GM21515 (cell line): Measurements from ENCODE around the gene GNAL.
A peak's percentile ranks its signal among the peaks of the same experiment; 100 is the strongest.
"Not testable (repeated sequence)": the region's sequence is repeated elsewhere in the genome, so short reads cannot be mapped to it uniquely, and the experiment has no call there.

Source experiments
- ATAC-seq: cut with Tn5 transposase; IDR thresholded peaks from one replicate; pipeline ENCODE4 v1.9.1; 2021; ENCODE audit not compliant: unreplicated experiment

Gene GNAL

DNA sequence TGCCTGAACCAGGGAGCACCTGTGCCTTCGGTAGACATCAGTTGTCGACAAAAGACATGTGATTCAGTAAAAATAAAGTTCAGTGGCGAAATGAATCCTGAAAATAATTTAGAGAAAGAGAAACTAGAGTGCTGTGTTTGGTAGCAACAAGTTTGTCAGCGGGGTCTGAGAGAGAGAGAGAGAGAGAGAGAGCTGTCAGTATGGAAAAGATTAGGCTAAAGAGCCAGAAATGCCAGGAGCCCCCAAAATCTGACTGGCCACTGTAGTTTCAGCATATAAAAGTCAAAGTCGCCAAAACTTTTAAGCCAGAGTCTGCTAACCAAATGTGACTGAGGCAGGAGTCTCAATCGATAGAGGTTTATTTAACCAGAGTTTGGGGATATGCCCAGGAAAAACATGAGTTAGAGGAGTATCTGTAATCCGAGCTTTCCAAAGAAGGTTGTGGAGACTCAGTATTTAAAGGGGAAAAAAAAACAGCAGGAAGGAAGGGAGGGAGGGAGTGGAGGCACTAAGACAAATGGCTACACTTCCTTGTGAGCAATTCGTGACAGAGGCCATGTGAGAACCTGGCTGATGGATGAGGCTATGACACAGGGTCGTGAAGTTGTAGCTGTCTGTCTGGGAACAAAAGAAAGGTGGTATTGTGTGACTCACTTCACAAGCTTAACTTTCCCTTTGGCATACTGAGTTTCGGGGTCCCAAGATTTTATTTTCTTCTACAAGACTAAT, 20.5 kb upstream of the GNAL start:
- ATAC-seq, result no peak

DNA sequence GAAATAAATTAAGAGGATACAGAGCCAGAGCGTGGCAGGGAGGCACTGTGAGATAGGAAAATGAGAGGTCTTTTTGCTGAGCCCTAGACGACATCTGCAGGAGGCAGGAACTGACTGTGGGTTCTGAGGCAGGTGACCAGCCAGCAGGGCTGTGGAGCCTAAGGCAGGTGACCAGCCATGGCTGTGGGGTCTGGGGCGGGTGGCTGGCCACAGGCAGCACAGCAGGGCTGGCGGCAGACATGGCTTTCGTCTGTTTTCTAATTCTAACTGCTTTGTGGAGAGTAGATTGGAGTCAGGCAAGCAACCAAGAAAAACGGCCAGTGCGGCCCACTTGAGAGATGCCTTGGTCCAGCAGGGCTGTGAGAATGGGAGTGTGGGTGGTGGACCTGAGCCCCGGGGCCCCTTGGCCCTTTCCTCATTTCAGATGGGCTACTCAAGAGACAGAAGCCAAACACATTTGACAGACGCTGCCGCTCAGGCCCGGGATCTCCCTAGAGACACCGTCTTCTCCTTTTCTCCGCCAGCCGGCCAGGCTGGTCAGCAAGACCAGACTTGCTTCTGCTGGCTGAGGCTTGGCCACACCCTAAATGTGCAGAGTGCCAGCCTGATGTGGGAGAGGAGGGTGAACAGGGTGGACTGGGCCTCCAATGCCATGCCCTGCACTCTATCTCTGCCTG, 19.7 kb upstream of the GNAL start:
- no peak for ATAC-seq

DNA sequence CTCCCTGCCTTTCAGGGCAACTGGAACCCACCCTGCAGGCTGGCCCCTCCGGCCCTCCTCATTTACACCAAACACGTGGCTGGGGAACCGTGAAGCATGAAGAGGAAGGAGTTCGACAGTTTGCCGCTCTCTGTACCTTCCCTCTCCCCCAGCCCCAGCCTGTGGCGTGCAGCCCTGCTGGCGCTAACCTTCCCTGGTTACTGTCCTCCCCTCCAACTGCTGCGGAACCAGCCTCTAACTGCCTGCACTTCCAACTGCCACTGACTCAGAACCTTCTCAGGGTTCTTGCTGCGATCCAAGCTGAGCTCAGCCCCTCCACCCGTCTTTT, 19.2 kb upstream of the GNAL start:
- no peak for ATAC-seq

DNA sequence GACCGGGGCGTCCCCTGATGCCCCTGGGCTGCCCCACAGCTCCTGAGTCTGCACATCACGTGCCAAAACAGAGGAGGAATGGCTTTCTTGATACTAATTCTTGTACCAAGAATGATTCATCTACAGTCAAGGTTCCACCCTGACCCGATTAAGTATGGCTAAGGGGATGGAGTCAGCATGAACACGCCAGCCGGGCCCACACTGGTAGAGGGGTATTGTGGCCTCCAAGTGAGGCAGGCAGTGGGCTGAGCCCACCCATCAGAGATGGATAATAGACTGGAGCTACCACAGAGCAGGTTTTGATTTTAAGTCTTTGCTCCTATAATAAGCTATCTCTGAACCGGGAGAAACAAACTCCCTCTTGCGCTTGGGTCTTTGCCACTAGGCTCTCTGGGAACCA, 17.9 kb upstream of the GNAL start:
- ATAC-seq, result no peak

DNA sequence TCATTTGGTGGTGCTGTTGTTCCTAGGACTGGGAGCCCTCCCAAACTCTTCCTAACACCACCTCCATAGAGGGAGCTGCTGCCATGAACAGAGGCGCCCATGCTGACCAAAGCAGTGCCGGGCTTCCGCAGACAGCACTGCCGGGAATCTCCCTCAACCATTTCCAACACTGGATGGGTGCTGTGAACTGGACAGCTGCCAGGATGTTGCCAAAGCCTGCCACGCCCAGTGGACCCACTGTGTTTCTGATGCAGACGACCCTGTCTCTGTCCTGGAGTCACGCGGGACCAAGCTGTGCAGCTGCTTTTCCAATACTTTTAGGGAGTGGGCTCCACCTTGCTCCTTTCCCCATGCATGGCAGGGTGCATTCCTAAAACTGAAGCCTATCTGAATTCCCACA, 16.9 kb upstream of the GNAL start:
- ATAC-seq, result no peak

DNA sequence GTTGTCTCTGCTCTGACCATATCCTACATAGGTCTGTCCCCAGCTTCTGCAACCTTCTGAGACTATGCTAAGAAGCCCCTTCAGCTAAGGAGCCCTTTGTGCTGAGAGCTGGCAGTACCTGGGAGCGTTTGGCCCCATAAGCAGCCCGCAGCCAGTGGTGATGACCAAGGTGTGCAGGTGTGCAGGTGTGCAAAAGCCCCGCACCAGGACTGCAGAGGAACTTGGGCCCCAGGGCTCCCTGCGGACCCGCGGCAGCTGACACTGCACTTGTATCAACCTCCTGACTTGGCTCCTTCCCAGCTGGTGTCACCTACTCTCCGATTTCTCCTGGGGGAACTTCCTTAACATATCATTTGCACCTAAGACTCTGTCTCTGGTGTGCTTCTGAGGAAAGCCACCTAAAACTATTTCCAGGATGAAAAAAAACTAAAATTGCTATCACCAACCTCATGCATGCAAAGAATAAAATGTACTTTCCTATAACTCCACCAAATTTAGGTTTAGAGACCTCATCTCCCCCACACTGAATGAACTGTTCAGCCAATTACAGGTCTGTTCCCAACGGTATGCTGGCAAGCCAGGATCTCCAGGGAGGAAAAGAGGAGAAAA, 16.1 kb upstream of the GNAL start:
- no peak for ATAC-seq

DNA sequence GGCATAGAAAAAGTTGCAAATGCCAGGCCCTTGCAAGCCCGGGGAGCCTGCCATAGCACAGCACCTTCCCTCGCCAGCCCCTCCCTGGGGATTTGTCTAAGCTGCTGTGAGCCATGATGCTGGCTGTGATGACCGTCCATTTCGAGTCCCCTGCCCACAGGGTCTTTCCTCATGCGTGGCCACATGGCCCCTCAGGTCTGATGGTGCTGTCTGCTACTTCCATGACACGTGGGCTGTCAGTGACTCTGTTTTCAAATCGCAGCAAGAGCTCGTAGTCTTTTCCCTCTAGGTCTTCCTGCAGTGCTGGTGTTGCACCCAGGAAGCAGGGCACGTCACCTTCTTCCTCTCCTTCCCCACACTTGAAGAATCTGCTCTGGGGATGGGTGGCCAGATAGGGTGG, 15.5 kb upstream of the GNAL start:
- ATAC-seq, result no peak

DNA sequence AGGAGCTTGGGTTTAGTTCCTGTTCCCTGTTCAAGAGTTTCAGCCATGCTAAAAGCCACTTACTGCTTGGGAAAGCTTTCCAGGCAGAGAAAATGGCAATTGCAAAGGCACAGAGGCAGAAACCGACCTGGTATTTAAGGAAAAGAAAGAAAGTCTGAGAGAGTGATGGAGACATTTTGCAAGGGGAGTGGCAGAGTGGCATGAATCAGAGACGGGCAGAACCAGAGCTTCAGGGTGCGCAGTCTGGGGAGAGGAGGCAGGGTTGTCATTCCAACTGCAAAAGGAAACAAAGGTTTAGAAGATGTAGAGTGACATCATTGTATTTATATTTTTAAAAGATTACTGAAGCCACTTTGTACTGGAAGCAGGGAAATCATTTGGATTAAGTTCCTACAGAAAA, 14.9 kb upstream of the GNAL start:
- no peak for ATAC-seq

DNA sequence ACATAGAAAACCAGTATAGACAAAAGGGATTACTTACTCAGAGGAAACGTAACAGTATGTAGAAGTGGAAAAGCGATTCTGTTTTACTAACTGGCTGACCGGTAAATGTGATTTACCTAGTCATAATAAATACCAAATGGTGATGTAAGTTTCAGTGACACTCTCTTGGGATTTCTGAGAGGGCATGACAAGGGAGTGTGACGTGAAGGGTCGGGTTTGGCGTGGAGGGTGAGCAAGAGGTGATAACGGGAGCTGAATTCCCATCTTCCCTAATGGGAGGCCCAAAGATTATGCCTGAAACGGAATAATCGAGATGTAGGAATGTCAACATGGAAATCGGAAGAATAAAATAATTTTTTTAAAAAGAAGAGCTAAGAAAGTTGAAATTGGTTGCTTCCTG, 12.7 kb upstream of the GNAL start:
- no peak for ATAC-seq

DNA sequence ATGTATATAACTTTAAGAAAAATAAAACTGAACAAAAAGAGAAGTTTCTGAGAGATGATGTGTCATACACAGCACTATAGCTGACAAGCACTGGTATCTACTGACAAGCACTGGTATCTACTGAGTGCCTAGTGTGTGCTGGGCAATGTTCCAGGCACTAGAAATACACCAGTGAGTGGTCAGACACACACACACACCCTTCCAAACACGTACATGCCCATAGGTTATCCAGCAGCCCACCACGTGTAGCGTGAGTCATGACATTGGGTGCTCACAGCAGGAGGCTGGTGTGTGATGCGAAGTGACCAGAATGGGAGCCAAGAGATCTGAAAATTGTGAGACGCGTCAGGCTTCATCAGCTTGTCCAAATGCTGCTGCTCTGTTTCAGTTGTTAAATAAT, 12.2 kb upstream of the GNAL start:
- ATAC-seq, result no peak

DNA sequence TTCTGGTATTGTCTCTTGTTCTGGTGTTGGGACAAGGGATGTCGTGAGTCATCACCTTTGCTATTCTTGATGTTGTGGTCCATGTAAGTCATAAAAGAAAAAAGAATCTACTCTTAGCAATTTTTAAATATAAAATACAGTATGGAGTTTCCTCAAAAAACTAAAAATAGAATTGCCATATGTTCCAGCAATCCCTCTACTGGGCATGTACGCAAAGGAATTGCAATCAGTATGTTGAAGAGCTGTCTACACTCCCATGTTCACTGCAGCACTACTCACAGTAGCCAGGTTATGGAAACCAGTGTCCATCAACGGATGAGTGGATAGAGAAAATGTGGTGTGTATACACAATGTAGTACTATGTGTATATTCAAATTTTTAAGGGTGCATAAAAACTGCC, 10.9 kb upstream of the GNAL start:
- no peak for ATAC-seq

DNA sequence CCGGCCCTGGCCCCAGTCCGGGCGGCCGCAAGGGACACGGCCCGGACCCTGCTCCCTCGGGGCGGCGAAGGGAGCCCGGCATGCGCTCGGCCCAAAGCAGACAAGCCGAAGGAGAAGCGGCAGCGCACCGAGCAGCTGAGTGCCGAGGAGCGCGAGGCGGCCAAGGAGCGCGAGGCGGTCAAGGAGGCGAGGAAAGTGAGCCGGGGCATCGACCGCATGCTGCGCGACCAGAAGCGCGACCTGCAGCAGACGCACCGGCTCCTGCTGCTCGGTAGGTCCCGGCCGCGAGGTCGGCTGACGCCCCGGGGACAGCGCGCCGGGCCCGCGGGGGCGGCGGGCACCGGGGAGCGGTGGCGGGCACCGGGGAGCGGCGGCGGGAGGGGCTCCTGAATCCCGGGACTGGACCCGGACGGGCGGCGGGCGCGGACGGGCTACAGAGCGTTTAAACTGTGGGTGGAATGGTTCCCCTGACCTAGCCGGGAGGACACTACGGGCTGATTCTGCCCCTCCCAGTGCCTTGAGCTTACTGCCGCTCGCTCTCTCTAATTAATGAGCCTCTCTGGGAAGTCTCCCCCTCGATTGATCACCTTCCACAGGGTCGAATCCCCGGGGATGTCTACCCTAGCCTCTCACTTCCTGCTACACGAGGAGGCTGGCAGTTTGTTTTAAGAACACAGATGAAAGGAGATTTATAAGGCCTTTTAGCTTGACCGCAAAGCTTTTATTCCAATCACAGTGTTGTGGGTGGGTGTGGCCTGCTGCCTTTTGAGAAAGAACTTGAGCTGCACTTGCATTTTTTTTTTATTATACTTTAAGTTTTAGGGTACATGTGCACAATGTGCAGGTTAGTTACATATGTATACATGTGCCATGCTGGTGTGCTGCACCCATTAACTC, 853 bp downstream of the GNAL start:
- peak; percentile 40 for ATAC-seq

DNA sequence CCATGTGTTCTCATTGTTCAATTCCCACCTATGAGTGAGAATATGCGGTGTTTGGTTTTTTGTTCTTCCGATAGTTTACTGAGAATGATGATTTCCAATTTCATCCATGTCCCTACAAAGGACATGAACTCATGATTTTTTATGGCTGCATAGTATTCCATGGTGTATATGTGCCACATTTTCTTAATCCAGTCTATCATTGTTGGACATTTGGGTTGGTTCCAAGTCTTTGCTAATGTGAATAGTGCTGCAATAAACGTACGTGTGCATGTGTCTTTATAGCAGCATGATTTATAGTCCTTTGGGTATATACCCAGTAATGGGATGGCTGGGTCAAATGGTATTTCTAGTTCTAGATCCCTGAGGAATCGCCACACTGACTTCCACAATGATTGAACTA, 1.6 kb downstream of the GNAL start:
- not testable (repeated sequence) for ATAC-seq

DNA sequence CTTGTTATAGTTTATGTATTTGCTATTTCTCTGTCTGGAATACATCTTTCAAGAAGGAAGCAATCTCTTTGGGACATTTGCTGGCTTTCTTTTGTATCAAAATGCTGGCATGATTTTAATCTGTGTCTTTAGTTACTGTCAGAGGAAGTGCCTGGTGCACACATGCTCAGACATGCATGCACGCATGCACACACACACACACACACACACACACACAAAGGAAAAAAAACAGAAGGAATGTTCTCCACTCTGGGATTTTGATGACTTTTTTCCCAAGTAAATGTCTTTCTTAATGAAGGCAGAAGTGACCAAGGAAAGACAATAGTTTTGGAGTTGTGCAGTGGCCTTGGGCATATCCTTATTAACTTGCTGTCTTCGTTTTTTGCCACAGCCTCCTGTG, 6.7 kb downstream of the GNAL start:
- no peak for ATAC-seq

DNA sequence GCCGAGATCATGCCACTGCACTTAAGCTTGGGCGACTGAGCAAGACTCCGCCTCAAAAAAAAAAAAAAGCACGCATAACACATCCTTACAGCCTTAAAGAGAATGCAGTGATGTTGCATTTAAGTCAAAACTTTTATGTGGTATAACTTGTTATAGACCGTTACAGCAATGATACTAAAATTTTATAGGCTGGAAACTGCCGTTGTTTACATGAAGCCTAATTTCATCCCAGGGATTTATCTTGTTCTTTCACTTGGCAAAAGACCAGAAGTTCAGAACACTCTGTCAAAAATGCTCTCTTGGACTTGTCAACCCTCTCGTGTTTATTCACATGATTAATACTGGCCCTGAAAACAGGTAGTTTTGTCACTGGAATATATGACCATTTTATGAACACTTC, 7.4 kb downstream of the GNAL start:
- no peak for ATAC-seq

DNA sequence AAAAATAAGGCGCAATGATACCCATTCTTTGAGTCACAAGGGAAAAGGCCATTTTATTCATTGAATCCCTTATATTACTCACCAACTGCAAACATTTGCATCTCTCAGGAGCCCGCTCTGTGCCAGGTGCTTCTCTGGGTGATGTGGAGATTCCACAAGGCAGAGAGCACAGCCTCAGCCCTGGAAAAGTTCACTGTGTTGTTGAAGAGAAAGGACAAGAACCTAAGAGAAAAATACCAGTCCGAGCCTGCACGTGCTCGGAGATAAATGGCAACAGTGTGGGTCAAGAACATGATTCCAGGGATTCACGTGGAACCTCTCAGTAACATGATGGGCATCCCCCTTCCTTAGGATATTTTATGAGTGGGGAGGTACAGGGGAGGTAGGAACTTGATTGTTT, 11.8 kb downstream of the GNAL start:
- ATAC-seq, result no peak

DNA sequence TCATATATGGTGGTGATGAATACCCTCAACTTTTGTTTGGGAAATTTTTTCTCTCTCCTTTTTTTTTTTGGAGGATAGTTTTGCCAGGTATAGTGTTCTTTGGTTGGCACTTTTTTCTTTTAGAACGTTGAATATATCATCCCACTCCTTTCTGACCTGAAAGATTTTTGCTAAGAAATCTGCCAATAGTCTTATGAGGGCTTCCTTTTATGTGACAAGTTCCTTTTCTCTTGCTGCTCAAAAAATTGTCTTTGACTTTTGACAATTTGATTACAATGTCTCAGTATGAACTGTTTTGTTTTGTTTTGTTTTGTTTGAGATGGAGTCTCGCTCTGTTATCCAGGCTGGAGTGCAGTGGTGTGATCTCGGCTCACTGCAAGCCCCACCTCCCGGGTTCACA, 21.5 kb downstream of the GNAL start:
- ATAC-seq, result no peak

DNA sequence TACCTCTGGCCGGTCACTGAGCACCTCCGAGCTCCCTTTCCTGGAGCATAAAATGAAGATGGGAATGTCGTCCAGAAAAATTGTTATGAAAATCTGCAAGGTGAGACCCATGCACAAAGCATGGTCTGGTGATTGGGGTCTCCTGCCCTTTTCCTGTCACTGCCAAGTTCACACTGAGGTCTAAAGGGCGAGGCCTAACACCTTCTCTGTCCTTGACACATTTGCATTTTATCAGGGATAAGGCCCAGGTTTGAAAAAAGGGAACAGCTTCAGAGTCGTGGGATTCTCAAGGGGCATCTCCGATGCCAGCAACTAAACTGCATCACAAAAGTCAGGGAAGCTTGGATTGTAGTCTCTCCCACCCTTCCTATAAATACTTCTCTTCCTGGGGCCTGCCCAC, 24.7 kb downstream of the GNAL start:
- ATAC-seq, result no peak

DNA sequence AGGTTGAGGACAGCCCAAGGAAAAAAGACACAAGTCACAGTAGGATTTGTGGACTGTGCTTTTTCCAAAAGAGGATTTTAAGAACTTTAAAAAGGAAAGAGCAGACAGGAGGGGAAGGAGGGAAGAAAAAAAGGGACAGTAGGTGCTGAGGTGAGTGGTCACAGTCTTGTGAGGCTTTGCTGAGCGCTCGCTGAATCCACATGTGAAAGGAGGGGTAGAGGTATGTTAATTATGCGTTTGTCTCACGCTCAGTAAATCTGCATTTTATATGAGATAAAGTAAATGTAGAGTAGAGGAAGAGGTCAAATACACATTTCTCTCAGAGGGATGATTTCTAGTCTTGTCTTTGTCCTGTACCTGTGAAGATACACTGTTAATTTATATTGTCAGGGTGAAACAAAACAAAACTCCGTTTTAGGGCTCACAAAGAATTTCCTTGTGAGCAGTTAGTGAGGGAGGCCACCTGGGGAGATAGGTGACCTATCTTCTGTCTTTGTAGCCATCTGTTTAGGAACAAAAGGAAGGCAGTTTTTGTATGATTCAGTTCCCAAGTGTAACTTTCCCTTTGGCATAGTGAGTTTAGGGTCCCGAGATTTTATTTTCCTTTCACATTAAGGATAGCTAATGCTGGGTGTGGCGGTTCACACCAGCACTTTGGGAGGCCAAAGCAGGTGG, 25.3 kb downstream of the GNAL start:
- ATAC-seq, result no peak

DNA sequence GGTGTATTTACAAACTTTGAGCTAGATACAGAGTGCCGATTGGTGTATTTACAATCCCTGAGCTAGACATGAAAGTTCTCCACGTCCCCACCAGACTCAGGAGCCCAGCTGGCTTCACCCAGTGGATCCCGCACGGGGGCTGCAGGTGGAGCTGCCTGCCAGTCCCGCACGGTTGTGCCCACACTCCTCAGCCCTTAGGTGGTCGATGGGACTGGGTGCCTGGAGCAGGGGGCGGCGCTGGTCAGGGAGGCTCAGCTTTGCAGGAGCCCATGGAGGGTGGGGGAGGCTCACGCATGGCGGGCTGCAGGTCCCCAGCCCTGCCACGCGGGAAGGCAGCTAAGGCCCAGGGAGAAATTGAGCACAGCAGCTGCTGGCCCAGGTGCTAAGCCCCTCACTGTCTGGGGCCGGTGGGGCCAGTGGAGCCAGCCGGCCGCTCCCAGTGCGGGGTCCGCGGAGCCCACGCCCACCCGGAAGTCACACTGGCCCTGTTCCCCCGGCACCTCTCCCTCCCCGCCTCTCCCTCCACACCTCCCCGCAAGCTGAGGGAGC, 27.8 kb downstream of the GNAL start:
- ATAC-seq, result not testable (repeated sequence)

DNA sequence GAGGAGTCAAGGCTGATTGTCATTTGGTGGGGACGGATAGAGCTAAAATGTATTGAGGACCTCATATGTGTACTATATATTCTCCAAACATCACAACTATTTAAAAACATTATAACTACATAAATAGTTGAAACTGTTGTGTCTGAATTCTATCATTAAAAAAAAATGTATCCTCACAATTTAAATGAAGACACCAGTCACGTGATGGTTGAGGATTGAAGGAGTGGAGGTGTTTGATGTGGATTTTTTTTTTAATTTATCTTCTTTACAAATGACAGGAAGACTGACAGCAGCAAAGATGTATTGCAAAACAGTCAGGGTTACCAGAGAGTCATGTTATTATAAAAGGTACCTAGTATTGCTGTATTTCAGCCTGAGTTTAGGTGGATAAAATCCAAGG, 30.0 kb downstream of the GNAL start:
- ATAC-seq, result no peak
